ENCODE data around the gene TMEM198.
A peak's percentile ranks its signal among the peaks of the same experiment; 100 is the strongest.

The TMEM198 gene

GRCh38 chr2:219526320-219527075 is 17.3 kb upstream of the TMEM198 start:
- no peak for DNase-seq

- no peak for DNase-seq
Observed at GRCh38 chr2:219527076-219527394, 16.8 kb upstream of the TMEM198 start.

- DNase-seq = no peak
Observed at GRCh38 chr2:219527472-219527871, 16.4 kb upstream of the TMEM198 start.

GRCh38 chr2:219530048-219530963 is 13.5 kb upstream of the TMEM198 start:
- DNase-seq = peak; percentile 85

GRCh38 chr2:219531639-219532377 is 12.0 kb upstream of the TMEM198 start:
- DNase-seq = no peak

GRCh38 chr2:219532378-219532649 is 11.5 kb upstream of the TMEM198 start:
- no peak for DNase-seq

- DNase-seq = no peak
Observed at GRCh38 chr2:219533930-219534661, 9.7 kb upstream of the TMEM198 start.

- no peak for DNase-seq
Observed at GRCh38 chr2:219536425-219536824, 7.4 kb upstream of the TMEM198 start.

GRCh38 chr2:219536967-219537366 is 6.9 kb upstream of the TMEM198 start:
- DNase-seq = no peak

- no peak for DNase-seq
Observed at GRCh38 chr2:219537657-219538488, 6.0 kb upstream of the TMEM198 start.

GRCh38 chr2:219538504-219538951 is 5.3 kb upstream of the TMEM198 start:
- DNase-seq = no peak

GRCh38 chr2:219538956-219539788 is 4.7 kb upstream of the TMEM198 start:
- no peak for DNase-seq

- DNase-seq = no peak
Observed at GRCh38 chr2:219539926-219540678, 3.7 kb upstream of the TMEM198 start.

GRCh38 chr2:219540784-219541504 is 2.9 kb upstream of the TMEM198 start:
- no peak for DNase-seq

GRCh38 chr2:219541611-219542180 is 2.1 kb upstream of the TMEM198 start:
- no peak for DNase-seq

- no peak for DNase-seq
Observed at GRCh38 chr2:219542931-219543595, 765 bp upstream of the TMEM198 start.

- no peak for DNase-seq
Observed at GRCh38 chr2:219544567-219544966, 739 bp downstream of the TMEM198 start.

- no peak for DNase-seq
Observed at GRCh38 chr2:219545295-219545942, 1.6 kb downstream of the TMEM198 start.
